Ovary (tissue), 3 donors: ENCODE results near the gene ACAP3.

Source experiments
- POLR2A ChIP-seq: fragments of 450-650 bp; IDR thresholded peaks from one replicate; pipeline ENCODE4 v1.6.1; 2017; ENCODE audit warnings: antibody characterized with exemption, mild to moderate bottlenecking, moderate library complexity
- TF ChIP-seq, protein P1 (sequence below), 3 donors: fragments of 450-650 bp in 2 of 3; fragments of 200-600 bp in 1 of 3; IDR thresholded peaks; one replicate each; pipeline versions ENCODE4 v1.5.1 to v1.8.0; 2016 to 2022; ENCODE audit warnings: antibody characterized with exemption in 3 of 3, mild to moderate bottlenecking in 1 of 3
- donor health status: DM: no; HTN: no; CAD: no.

- TF ChIP-seq POLR2A = no peak
- TF ChIP-seq, protein P1, sequence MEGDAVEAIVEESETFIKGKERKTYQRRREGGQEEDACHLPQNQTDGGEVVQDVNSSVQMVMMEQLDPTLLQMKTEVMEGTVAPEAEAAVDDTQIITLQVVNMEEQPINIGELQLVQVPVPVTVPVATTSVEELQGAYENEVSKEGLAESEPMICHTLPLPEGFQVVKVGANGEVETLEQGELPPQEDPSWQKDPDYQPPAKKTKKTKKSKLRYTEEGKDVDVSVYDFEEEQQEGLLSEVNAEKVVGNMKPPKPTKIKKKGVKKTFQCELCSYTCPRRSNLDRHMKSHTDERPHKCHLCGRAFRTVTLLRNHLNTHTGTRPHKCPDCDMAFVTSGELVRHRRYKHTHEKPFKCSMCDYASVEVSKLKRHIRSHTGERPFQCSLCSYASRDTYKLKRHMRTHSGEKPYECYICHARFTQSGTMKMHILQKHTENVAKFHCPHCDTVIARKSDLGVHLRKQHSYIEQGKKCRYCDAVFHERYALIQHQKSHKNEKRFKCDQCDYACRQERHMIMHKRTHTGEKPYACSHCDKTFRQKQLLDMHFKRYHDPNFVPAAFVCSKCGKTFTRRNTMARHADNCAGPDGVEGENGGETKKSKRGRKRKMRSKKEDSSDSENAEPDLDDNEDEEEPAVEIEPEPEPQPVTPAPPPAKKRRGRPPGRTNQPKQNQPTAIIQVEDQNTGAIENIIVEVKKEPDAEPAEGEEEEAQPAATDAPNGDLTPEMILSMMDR (IDR thresholded peaks at IDR 0.05) = no peak
Measured at GRCh38 chr1:1305300-1306069, 2.2 kb downstream of the ACAP3 start.
